Neural progenitor cell (in vitro differentiated cells): ENCODE results near the gene IL6ST.

Source experiments
- CTCF ChIP-seq: fragments of 200-600 bp; sonication (generic); IDR thresholded peaks from 2 replicates; pipeline ENCODE4 v1.5.1; 2017; ENCODE audit warnings: antibody characterized with exemption, mild to moderate bottlenecking
- EZH2 ChIP-seq: fragments of 200-600 bp; sonication (generic); IDR thresholded peaks from 2 replicates; pipeline ENCODE4 v1.6.1; 2017; ENCODE audit warnings: antibody characterized with exemption, mild to moderate bottlenecking, moderate library complexity
- EZH2phosphoT487 ChIP-seq: fragments of 200-600 bp; sonication (generic); IDR thresholded peaks from 2 replicates; pipeline ENCODE4 v1.6.1; 2017; ENCODE audit warnings: antibody characterized with exemption

GRCh38 chr5:55986931-55987330 is 7.8 kb downstream of the IL6ST start:
- TF ChIP-seq CTCF (no peak), EZH2 (no peak), EZH2phosphoT487 (no peak)
